Osteoblast (primary cell): ENCODE results near the gene KIF4B. TPM values are rescaled to one million over a fixed set of nuclear protein-coding genes. Genes with fewer than 3 reads are reported as not detected.
"Not testable (repeated sequence)": the region's sequence is repeated elsewhere in the genome, so short reads cannot be mapped to it uniquely, and the experiment has no call there.

Experiments used
- DNase-seq: peaks from one replicate; pipeline ENCODE4 v3.0.0; 2011; ENCODE audit warnings: low spot score, mixed read lengths; ENCODE audit not compliant: insufficient read length; ENCODE audit errors: missing footprints
- H2AFZ ChIP-seq: 2 replicates; pipeline ENCODE4 v1.6.0; 2011; ENCODE audit warnings: mild to moderate bottlenecking, low read length
- H3K27ac ChIP-seq: 2 replicates; pipeline ENCODE4 v1.5.1; 2011; ENCODE audit warnings: mild to moderate bottlenecking, low read depth, low read length, moderate library complexity
- H3K27me3 ChIP-seq: 2 replicates; pipeline ENCODE4 v1.6.0; 2012; ENCODE audit warnings: mild to moderate bottlenecking, control low read depth, inconsistent platforms, low read length, moderate library complexity; ENCODE audit not compliant: insufficient read depth
- H3K36me3 ChIP-seq: 2 replicates; pipeline ENCODE4 v1.5.1; 2011; ENCODE audit warnings: mild to moderate bottlenecking, low read length, control low read depth, moderate library complexity; ENCODE audit not compliant: insufficient read depth
- H3K4me1 ChIP-seq: 2 replicates; pipeline ENCODE4 v1.5.1; 2011; ENCODE audit warnings: mild to moderate bottlenecking, low read length, control low read depth, moderate library complexity; ENCODE audit not compliant: insufficient read depth
- H3K4me2 ChIP-seq: 2 replicates; pipeline ENCODE4 v1.6.0; 2011; ENCODE audit warnings: mild to moderate bottlenecking, low read length; ENCODE audit not compliant: insufficient read depth
- H3K4me3 ChIP-seq: fragments of 200-600 bp; sonication (generic); 3 replicates; pipeline ENCODE4 v1.5.1; 2012; ENCODE audit warnings: mild to moderate bottlenecking, low read length, inconsistent platforms; ENCODE audit not compliant: insufficient read depth
- H3K79me2 ChIP-seq: 2 replicates; pipeline ENCODE4 v1.6.0; 2012; ENCODE audit warnings: mild to moderate bottlenecking, low read length, control low read depth, inconsistent platforms; ENCODE audit not compliant: insufficient read depth
- H3K9me3 ChIP-seq: 2 replicates; pipeline ENCODE4 v1.5.1; 2011; ENCODE audit warnings: low read depth, low read length, control low read depth
- H4K20me1 ChIP-seq: 2 replicates; pipeline ENCODE4 v1.6.0; 2012; ENCODE audit warnings: mild to moderate bottlenecking, low read length, control low read depth; ENCODE audit not compliant: insufficient read depth
- total RNA-seq: library from RNA; depleted of rRNA; stranded (reverse); fragments of >200 nt; gene quantifications from 2 replicates; pipeline ENCODE4 v1.2.3, GENCODE V29; 2012
- TF ChIP-seq, protein P1 (sequence below): IDR thresholded peaks from 2 replicates; pipeline ENCODE4 v1.5.1; 2011; ENCODE audit warnings: mild to moderate bottlenecking, low read depth, low read length, moderate library complexity; ENCODE audit errors: extremely low read depth

The KIF4B gene
- total RNA-seq, 1 donor = not detected

DNA sequence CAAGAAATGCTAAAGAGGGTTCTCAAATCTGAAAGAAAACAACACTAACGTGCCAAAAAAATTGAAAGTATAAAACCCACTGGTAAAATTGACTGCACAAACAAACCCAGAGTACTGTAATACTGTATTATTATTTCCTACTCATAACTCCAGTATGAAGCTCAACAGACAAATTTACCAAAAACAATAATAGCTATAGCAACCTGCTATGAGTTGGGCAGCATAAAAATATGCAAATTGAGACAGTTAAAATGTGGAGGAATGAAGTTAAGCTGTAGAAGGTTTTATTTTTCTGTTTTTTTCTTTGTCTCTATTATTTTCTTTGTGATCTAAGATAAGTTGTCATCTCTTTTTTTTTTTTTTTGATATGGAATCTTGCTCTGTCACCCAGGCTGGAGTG, 15.7 kb downstream of the KIF4B start:
- Histone ChIP-seq H3K27ac (no peak overlapping the region), H3K9me3 (no peaks in the 10 kb centered on the region), H3K79me2 (no peaks in the 10 kb centered on the region), H3K4me2 (no peak overlapping the region), H3K36me3 (no peaks in the 10 kb centered on the region), H3K4me3 (no peak overlapping the region), H3K4me1 (no peaks in the 10 kb centered on the region), H2AFZ (no peak overlapping the region), H3K27me3 (no peaks in the 10 kb centered on the region), H4K20me1 (no peaks in the 10 kb centered on the region)
- no peak for DNase-seq
- TF ChIP-seq, protein P1, sequence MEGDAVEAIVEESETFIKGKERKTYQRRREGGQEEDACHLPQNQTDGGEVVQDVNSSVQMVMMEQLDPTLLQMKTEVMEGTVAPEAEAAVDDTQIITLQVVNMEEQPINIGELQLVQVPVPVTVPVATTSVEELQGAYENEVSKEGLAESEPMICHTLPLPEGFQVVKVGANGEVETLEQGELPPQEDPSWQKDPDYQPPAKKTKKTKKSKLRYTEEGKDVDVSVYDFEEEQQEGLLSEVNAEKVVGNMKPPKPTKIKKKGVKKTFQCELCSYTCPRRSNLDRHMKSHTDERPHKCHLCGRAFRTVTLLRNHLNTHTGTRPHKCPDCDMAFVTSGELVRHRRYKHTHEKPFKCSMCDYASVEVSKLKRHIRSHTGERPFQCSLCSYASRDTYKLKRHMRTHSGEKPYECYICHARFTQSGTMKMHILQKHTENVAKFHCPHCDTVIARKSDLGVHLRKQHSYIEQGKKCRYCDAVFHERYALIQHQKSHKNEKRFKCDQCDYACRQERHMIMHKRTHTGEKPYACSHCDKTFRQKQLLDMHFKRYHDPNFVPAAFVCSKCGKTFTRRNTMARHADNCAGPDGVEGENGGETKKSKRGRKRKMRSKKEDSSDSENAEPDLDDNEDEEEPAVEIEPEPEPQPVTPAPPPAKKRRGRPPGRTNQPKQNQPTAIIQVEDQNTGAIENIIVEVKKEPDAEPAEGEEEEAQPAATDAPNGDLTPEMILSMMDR = no peak

DNA sequence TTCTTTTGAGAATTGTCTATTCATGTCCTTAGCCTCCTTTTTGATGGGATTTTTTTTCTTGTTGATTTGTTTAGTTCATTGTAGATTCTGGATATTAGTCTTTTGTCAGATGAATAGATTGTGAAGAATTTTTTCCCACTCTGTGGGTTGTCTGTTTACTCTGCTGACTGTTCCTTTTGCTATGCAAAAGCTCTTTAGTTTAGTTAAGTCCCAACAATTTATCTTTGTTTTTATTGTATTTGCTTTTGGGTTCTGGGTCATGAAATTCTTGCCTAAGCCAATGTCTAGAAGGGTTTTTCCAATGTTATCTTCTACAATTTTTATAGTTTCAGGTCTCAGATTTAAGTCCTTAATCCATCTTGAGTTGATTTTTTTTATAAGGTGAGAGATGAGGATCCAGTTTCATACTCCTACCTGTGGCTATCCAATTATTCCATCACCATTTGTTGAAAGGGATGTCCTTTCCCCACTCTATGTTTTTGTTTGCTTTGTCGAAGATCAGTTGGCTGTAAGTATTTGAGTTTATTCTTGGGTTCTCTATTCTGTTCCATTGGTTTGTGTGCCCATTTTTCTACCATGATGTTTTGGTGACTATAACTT, 20.7 kb downstream of the KIF4B start:
- H4K20me1 ChIP-seq, DNase-seq, H3K36me3 ChIP-seq, H2AFZ ChIP-seq, H3K27ac ChIP-seq, H3K9me3 ChIP-seq, H3K4me1 ChIP-seq, H3K79me2 ChIP-seq, H3K27me3 ChIP-seq, H3K4me3 ChIP-seq, H3K4me2 ChIP-seq: not testable (repeated sequence)

DNA sequence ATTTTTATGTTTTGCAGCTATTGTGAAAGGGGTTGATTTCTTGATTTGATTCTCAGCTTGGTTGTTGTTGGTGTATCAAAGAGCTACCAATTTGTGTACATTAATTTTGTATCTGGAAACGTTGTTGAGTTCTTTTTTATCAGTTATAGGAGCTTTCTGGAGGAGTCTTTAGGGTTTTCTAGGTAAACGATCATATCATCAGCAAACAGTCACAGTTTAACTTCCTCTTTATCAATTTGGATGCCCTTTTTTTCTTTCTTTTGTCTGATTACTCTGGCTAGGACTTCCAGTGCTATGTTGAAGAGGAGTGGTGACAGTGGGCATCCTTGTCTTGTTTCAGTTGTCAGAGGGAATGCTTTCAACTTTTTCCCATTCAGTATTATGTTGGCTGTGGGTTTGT, 21.5 kb downstream of the KIF4B start:
- not testable (repeated sequence) for DNase-seq, H3K4me3 ChIP-seq, H3K27me3 ChIP-seq, H2AFZ ChIP-seq, H3K4me2 ChIP-seq, H4K20me1 ChIP-seq, H3K27ac ChIP-seq, H3K9me3 ChIP-seq, H3K4me1 ChIP-seq, H3K79me2 ChIP-seq, H3K36me3 ChIP-seq

- H3K27me3 ChIP-seq = no peaks in the 10 kb centered on the region
- no peak overlapping the region for H3K27ac ChIP-seq
- H3K79me2 ChIP-seq = no peaks in the 10 kb centered on the region
- H3K4me1 ChIP-seq = no peaks in the 10 kb centered on the region
- H3K4me2 ChIP-seq = no peak overlapping the region
- no peak overlapping the region for H3K4me3 ChIP-seq
- H3K36me3 ChIP-seq = no peaks in the 10 kb centered on the region
- DNase-seq = no peak
- no peak overlapping the region for H2AFZ ChIP-seq
- no peaks in the 10 kb centered on the region for H4K20me1 ChIP-seq
- TF ChIP-seq, protein P1 = no peak
- no peaks in the 10 kb centered on the region for H3K9me3 ChIP-seq
Measured at GRCh38 chr5:155040984-155041653, 27.6 kb downstream of the KIF4B start.

- DNase-seq = no peak
- Histone ChIP-seq H3K4me3 (no peak overlapping the region), H3K27ac (no peak overlapping the region), H4K20me1 (no peaks in the 10 kb centered on the region), H2AFZ (no peak overlapping the region), H3K36me3 (no peaks in the 10 kb centered on the region), H3K4me2 (no peak overlapping the region), H3K4me1 (no peaks in the 10 kb centered on the region), H3K79me2 (no peaks in the 10 kb centered on the region), H3K27me3 (no peaks in the 10 kb centered on the region), H3K9me3 (no peaks in the 10 kb centered on the region)
- TF ChIP-seq, protein P1 = no peak
Measured at GRCh38 chr5:155044591-155044990, 31.0 kb downstream of the KIF4B start.
